Measurements from ENCODE around the gene AOX1. TPM values are rescaled to one million over a fixed set of nuclear protein-coding genes. Genes with fewer than 3 reads are reported as not detected.

The AOX1 gene
- polyA plus RNA-seq, 1 experiment, result 10.2 TPM

DNA sequence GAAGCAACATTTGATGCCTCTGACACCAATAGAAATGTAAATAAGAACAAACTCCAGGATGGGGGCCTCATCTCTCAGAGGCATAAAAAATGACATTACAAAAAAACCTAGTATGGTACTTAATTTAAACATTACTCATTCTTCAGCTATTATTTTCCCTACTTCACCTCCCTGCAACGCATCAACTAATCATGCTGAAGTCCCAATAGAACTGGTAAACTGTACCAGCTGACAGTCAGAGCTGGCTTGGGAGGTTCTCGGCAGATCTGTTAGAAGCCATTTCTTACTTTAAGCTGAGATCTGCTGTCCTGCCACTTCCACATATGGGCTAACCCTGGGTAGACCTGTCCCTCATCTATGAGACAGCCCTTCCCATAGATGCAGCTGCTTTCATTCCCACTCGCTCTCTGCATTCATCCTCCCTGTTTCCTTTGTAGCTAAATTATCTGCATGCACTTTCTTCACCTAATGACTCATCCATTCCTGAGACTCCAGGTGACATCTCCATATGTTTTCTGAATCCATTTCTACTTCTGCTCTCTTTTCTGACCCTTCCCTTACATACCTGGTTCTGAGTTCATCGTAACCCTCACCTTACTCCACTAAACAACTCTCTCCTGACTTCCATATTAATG, 108.1 kb downstream of the AOX1 start:
- ChIA-PET CTCF (interaction anchor here (0.8 to 1.7 kb wide), 3 partner anchors 9 to 714 kb away, joined by 3 to 8 read pairs (median 3); partner anchors contain the start of gene KCTD18), POLR2A (no interaction called here)
- Histone ChIP-seq H3K27me3 (ENCODE audit: control insufficient read depth, insufficient read depth, low read length) (no peaks in the 10 kb centered on the region), H3K4me3 (ENCODE audit: low read depth, low read length) (no peak overlapping the region), H3K36me3 (ENCODE audit: control insufficient read depth, insufficient read depth, low read length) (no peaks in the 10 kb centered on the region)
- TF ChIP-seq, protein P1, sequence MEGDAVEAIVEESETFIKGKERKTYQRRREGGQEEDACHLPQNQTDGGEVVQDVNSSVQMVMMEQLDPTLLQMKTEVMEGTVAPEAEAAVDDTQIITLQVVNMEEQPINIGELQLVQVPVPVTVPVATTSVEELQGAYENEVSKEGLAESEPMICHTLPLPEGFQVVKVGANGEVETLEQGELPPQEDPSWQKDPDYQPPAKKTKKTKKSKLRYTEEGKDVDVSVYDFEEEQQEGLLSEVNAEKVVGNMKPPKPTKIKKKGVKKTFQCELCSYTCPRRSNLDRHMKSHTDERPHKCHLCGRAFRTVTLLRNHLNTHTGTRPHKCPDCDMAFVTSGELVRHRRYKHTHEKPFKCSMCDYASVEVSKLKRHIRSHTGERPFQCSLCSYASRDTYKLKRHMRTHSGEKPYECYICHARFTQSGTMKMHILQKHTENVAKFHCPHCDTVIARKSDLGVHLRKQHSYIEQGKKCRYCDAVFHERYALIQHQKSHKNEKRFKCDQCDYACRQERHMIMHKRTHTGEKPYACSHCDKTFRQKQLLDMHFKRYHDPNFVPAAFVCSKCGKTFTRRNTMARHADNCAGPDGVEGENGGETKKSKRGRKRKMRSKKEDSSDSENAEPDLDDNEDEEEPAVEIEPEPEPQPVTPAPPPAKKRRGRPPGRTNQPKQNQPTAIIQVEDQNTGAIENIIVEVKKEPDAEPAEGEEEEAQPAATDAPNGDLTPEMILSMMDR (IDR thresholded peaks at IDR 0.05; ENCODE audit: insufficient read depth, low read depth, low read length), result no peak
- DNase-seq (ENCODE audit: low read depth), result no peak

DNA sequence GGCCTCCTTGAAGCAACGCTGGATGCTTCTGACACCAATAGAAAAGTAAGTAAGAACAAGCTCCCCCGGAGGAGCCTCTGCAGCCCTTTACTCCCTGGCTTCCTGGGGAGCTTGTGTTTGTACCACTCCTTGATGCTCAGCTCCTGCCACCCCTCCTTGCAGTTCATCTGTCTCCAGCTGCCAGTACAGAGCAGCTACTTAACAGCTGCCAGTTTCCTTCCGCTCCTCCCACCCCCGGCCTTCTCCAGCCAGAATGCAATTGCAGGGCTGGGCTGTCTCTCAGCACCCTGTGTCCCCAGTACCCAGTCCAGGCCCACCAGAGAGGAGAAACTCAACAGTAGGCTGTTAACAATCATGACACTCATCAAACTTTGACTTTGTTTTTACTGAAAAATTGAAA, 109.4 kb downstream of the AOX1 start:
- TF ChIP-seq, protein P1 (IDR thresholded peaks at IDR 0.05; ENCODE audit: insufficient read depth, low read depth, low read length), result no peak
- H3K36me3 ChIP-seq (ENCODE audit: control insufficient read depth, insufficient read depth, low read length), result no peaks in the 10 kb centered on the region
- CTCF ChIA-PET, result interaction anchor here (0.8 to 1.4 kb wide), 4 partner anchors 11 to 722 kb away, joined by 3 read pairs; no protein-coding TSS in a partner anchor
- POLR2A ChIA-PET, result no interaction called here
- no peaks in the 10 kb centered on the region for H3K27me3 ChIP-seq (ENCODE audit: control insufficient read depth, insufficient read depth, low read length)
- no peak overlapping the region for H3K4me3 ChIP-seq (ENCODE audit: low read depth, low read length)
- DNase-seq (ENCODE audit: low read depth), result no peak

- H3K36me3 ChIP-seq (ENCODE audit: control insufficient read depth, insufficient read depth, low read length), result no peaks in the 10 kb centered on the region
- TF ChIP-seq, protein P1 (IDR thresholded peaks at IDR 0.05; ENCODE audit: insufficient read depth, low read depth, low read length), result no peak
- ChIA-PET POLR2A (no interaction called here), CTCF (interaction anchor here (0.9 to 1.4 kb wide), 3 partner anchors 10 to 722 kb away, joined by 3 read pairs; no protein-coding TSS in a partner anchor)
- H3K4me3 ChIP-seq (ENCODE audit: low read depth, low read length), result no peak overlapping the region
- no peak for DNase-seq (ENCODE audit: low read depth)
- no peaks in the 10 kb centered on the region; the same call in 1 of the 2 replicates for H3K27me3 ChIP-seq (ENCODE audit: control insufficient read depth, insufficient read depth, low read length)
These were observed 109.8 kb downstream of the AOX1 start for GRCh38 chr2:200695601-200696000.

DNA sequence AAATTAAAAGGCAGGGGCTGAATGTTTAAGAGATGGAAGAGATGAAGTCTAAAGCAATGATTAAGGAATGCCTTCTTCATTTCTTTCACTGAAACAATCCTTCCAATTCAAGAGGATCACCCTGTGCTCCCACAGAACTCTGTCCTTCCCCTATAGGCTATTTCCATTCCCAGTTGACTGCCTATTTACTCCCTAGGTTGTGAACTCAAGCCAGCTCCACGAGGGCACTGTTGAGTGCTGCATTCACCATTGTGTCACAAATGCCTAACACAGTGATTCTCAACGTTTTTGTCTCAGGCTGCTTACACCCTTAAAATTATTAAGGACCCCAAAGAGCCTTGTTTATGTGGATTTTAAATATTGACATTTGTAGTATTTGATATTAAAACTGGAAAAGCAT, 112.4 kb downstream of the AOX1 start:
- Histone ChIP-seq H3K27me3 (ENCODE audit: control insufficient read depth, insufficient read depth, low read length) (no peaks in the 10 kb centered on the region; the same call in 1 of the 2 replicates), H3K36me3 (ENCODE audit: control insufficient read depth, insufficient read depth, low read length) (no peaks in the 10 kb centered on the region), H3K4me3 (ENCODE audit: low read depth, low read length) (no peak overlapping the region)
- ChIA-PET POLR2A (no interaction called here), CTCF (interaction anchor here (1.0 to 2.0 kb wide), 2 partner anchors 34 to 38 kb away, joined by 4 to 7 read pairs; no protein-coding TSS in a partner anchor)
- no peak for DNase-seq (ENCODE audit: low read depth)
- TF ChIP-seq, protein P1 (IDR thresholded peaks at IDR 0.05; ENCODE audit: insufficient read depth, low read depth, low read length), result no peak

DNA sequence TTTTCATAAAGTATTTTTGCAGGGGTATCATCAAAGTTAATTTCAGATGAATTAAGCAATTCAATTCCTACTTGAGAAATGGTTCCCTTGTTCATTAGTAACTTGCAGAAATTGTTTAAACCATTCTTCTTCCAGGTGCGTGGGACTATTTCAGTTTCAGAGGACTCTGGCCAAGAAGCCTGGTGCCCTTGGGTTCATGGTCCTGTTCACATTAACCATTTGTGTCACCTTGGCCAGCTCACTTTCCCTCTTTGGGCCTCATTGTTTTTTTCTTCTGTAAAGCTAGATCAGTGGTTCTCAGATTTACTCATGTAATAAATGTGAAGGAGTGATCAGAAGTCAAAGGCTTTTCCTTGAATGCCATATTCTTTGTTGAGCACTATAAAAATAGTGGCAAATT, 113.5 kb downstream of the AOX1 start:
- Histone ChIP-seq H3K27me3 (ENCODE audit: control insufficient read depth, insufficient read depth, low read length) (peaks cover 2% of the 10 kb centered on the region), H3K4me3 (ENCODE audit: low read depth, low read length) (no peak overlapping the region), H3K36me3 (ENCODE audit: control insufficient read depth, insufficient read depth, low read length) (no peaks in the 10 kb centered on the region)
- ChIA-PET CTCF (interaction anchor here (0.6 to 7.8 kb wide), 6 partner anchors 14 to 216 kb away, joined by 3 to 92 read pairs (median 4); no protein-coding TSS in a partner anchor), POLR2A (no interaction called here)
- TF ChIP-seq, protein P1 (IDR thresholded peaks at IDR 0.05; ENCODE audit: insufficient read depth, low read depth, low read length), result no peak
- no peak for DNase-seq (ENCODE audit: low read depth)
